Brain microvascular endothelial cell (primary cell): ENCODE results near the gene MEAK7.
"Not testable (repeated sequence)": the region's sequence is repeated elsewhere in the genome, so short reads cannot be mapped to it uniquely, and the experiment has no call there.

Experiments used
- DNase-seq: peaks from one replicate; pipeline ENCODE4 v3.0.0-alpha.2; 2020
- H3K27ac ChIP-seq: fragments of 250-450 bp; sonication (Bioruptor Pico); 2 replicates; pipeline ENCODE4 v1.5.1; 2020; ENCODE audit warnings: mild to moderate bottlenecking, moderate library complexity
- H3K27me3 ChIP-seq: fragments of 250-450 bp; sonication (Bioruptor Pico); replicated peaks from 2 replicates; pipeline ENCODE4 v1.5.1; 2020; ENCODE audit warnings: mild to moderate bottlenecking
- H3K36me3 ChIP-seq: fragments of 250-450 bp; sonication (Bioruptor Pico); replicated peaks from 2 replicates; pipeline ENCODE4 v1.5.1; 2020; ENCODE audit warnings: mild to moderate bottlenecking
- H3K4me3 ChIP-seq: 2 replicates; pipeline ENCODE4 v1.5.1; 2011; ENCODE audit warnings: low read depth, mild to moderate bottlenecking, control low read depth, low read length, moderate library complexity
- CTCF ChIP-seq: IDR thresholded peaks from 2 replicates; pipeline ENCODE4 v1.5.1; 2011; ENCODE audit warnings: low read depth, mild to moderate bottlenecking, moderate library complexity, low read length, control low read depth, inconsistent platforms; ENCODE audit errors: missing control alignments
- in situ Hi-C: cut with HindIII; loops from 2 replicates; pipeline ENCODE4 v1.10.0; 2017; ENCODE audit warnings: low sequenced_read_pairs, low pct_ligation_motif_present

Gene MEAK7

GRCh38 chr16:84530590-84530989 is 26.1 kb upstream of the MEAK7 start:
- no peak overlapping the region for H3K4me3 ChIP-seq
- no peaks in the 10 kb centered on the region for H3K27me3 ChIP-seq
- in situ Hi-C loops = no loop called here
- no peak overlapping the region for H3K27ac ChIP-seq
- no peak for DNase-seq
- no peaks in the 10 kb centered on the region for H3K36me3 ChIP-seq
- TF ChIP-seq CTCF = no peak

- no peak for DNase-seq
- no peaks in the 10 kb centered on the region for H3K36me3 ChIP-seq
- TF ChIP-seq CTCF = no peak
- in situ Hi-C loops = no loop called here
- H3K27ac ChIP-seq = no peak overlapping the region
- no peak overlapping the region for H3K4me3 ChIP-seq
- no peaks in the 10 kb centered on the region for H3K27me3 ChIP-seq
Observed at GRCh38 chr16:84529607-84530006, 25.1 kb upstream of the MEAK7 start.

- TF ChIP-seq CTCF = no peak
- in situ Hi-C loops = no loop called here
- no peaks in the 10 kb centered on the region for H3K36me3 ChIP-seq
- no peak overlapping the region for H3K27ac ChIP-seq
- H3K4me3 ChIP-seq = no peak overlapping the region
- no peak for DNase-seq
- H3K27me3 ChIP-seq = no peaks in the 10 kb centered on the region
Observed at GRCh38 chr16:84528322-84528721, 23.9 kb upstream of the MEAK7 start.

- H3K4me3 ChIP-seq = no peak overlapping the region
- in situ Hi-C loops = no loop called here
- H3K27me3 ChIP-seq = no peaks in the 10 kb centered on the region
- DNase-seq = no peak
- H3K36me3 ChIP-seq = no peaks in the 10 kb centered on the region
- TF ChIP-seq CTCF = no peak
- no peak overlapping the region for H3K27ac ChIP-seq
Observed at GRCh38 chr16:84527532-84528269, 23.2 kb upstream of the MEAK7 start.

GRCh38 chr16:84526794-84527531 is 22.5 kb upstream of the MEAK7 start:
- Histone ChIP-seq H3K4me3 (peak overlapping the region; percentile 5), H3K27me3 (no peaks in the 10 kb centered on the region), H3K27ac (no peak overlapping the region), H3K36me3 (no peaks in the 10 kb centered on the region)
- in situ Hi-C loops = no loop called here
- no peak for DNase-seq
- no peak for TF ChIP-seq CTCF

- H3K27me3 ChIP-seq, H3K27ac ChIP-seq, DNase-seq, H3K4me3 ChIP-seq, in situ Hi-C loops, H3K36me3 ChIP-seq: not testable (repeated sequence)
Observed at GRCh38 chr16:84524941-84525581, 20.6 kb upstream of the MEAK7 start.
